GM18520 (cell line): Measurements from ENCODE around the gene PSPC1.
A peak's percentile ranks its signal among the peaks of the same experiment; 100 is the strongest.
"Not testable (repeated sequence)": the region's sequence is repeated elsewhere in the genome, so short reads cannot be mapped to it uniquely, and the experiment has no call there.

ENCODE experiments used
- ATAC-seq: cut with Tn5 transposase; IDR thresholded peaks from one replicate; pipeline ENCODE4 v1.9.1; 2021; ENCODE audit not compliant: unreplicated experiment

Gene PSPC1

DNA sequence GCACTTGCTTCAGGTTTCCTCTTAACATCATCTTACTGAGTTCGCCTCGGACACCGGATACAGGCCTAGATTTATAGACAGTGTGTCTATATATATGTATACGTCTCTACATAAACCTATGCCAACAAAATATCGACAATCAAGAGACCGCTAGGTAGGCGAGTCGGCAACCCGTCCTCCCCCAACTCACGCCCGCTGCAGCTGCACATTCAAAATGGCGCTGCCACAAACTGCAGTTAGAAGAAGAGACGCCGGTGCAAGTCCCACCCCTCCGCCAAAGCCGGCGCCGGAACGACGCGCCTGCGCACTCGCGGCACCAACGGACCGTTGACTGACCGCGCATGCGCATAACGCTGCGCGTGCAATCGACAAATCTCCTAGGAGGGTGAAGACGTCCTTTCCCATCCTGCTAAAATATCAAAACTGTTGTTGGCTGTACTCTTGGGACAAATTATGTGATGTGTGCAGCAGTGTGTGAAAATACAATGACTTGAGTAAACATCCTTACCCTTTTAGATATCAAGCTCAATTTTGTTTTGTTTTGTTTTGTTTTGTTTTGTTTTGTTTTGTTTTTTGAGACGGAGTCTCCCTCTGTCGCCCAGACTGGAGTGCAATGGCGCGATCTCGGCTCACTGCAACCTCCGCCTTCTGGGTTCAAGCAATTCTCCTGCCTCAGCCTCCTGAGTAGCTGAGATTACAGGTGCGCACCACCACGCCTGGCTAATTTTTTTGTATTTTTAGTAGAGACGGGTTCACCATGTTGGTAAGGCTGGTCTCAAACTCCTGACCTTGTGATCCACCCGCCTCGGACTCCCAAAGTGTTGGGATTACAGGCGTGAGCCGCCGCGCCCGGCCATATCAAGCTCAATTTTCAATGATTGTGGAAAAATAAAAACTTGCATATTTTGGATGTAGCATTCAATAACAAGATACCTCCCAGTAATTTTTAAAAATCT is at the start of gene PSPC1:
Gene PSPC1 (minus strand): TSS at position 219 of the 956 bp plus-strand sequence. CDS start 188 bp downstream, at position 31.
- ATAC-seq, result peak; percentile 77

- no peak for ATAC-seq
Measured at GRCh38 chr13:19822673-19823072, 39.9 kb upstream of the PSPC1 start.

GRCh38 chr13:19818223-19818842 is 35.6 kb upstream of the PSPC1 start:
- no peak for ATAC-seq

DNA sequence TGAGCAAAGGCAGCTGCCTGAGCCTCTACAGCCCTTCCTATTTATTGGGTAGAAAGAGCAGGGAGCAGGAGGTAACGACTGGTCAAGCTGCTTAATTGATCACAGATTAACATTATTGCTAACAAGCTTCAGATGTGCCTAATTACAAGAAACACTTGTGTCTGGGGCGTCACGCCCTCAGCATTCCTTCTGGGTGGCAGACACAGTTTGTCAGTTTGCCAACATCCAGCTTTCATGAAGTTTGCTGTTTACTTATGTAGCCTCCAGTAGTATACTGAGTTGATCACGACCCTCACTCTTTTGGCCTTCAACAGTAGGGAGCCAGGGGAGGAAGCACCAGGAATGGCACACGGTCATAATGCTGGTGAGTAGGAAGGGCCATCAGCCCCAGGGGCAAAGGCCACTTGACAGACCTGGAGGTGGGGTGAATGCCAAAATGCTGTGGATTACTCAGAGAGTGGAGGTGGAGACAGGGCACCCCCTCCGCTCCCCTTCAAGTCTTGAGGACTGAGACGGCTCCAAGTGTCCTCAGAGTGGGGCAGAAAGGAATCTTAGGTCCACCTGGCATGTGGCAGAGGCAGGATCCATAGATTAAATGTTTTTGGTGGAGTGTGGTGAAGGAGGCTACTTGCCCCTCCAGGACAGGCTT is 34.9 kb upstream of the PSPC1 start:
- ATAC-seq, result no peak

- ATAC-seq, result no peak
Measured at GRCh38 chr13:19817106-19817505, 34.4 kb upstream of the PSPC1 start.

DNA sequence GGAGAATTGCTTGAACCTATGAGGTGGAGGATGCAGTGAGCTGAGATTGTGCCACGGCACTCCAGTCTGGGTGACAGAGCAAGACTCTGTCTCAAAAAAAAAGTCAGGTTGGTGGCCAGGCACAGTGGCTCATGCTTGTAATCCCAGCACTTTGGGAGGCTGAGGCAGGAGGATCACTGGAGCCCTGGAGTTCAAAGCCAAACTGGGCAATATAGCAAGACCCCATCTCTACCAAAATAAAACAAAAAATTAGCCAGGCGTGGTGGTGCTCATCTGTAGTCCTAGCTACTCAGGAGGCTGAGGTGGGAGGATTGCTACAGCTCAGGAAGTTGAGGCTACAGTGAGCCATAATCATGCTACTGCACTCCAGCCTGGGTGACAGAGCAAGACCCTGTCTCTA is 33.1 kb upstream of the PSPC1 start:
- not testable (repeated sequence) for ATAC-seq

DNA sequence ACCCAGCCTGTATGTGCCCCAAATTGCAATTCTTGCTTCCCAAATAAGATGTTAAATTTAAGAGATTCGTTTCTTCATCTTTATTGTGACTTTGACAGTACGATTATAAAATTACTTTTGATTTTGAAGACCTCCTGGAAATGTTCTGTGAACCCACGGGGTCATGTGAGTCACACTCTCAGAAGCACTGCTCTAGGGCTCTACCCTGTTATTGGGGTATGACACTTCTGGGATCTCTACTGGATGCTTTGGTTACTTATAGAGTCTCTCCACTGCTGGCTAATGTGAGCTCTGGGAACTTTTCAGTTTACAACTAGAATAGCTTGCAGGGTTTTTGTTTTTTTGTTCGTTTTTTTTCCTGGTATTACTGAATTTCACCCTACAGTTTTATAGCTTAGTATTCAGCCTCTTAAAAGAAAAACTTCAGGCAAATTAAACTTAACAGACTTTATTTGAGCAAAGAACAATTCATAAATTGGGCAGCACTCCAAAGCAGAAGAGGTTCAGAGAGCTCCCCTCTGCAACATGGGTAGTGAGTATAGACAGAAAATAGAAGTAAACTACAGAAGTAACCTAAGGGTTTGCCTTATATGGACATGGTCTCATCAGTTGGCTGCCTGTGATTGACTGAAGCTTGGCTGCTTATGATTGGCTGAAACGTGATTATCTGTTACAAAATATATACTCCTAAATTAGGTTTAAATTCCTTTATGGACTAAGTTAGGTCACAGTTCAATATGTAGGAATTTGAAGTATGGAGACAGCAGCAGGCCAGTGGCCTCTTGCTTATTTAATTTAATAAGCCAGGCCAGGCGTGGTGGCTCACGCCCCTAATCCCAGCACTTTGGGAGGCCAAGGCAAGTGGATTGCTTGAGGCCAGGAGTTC is 28.5 kb upstream of the PSPC1 start:
- ATAC-seq, result no peak

GRCh38 chr13:19810151-19810550 is 27.4 kb upstream of the PSPC1 start:
- ATAC-seq, result no peak

DNA sequence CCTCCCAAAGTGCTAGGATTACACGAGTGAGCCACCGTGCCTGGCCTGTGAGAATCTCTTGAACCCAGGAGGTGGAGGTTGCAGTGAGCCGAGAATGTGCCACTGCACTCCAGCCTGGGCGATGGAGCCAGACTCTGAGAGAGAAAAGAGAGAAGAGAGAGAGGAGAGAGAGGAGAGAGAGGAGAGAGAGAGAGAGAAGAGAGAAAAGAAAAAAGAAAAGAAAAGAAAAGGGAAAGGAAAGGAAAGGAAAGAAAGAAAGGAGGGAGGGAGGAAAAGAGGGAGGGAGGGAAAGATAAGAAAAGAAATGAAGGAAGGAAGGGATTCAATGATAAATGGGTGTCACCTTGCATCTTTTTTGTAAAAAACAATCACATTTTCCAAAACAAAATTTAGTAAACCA is 23.0 kb upstream of the PSPC1 start:
- ATAC-seq, result no peak

DNA sequence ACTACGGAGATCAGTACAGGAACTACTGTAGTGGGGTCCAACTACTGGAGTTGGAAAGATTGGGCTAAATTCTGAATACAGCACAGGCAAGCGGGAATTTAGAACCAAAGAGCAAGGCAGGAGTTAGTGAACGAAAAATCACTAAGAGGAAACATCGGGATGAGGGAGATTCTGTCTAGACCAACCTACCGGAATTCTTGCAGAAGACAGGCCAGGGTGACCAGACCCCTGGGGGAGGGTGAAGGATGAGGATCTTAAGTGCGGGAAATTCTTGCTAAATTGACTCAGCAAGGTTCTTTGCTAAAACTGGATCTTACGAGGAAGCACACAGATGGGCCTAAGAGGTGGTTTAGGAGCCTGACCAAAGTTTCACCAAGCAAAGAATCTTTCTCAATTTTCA is 13.2 kb upstream of the PSPC1 start:
- no peak for ATAC-seq

GRCh38 chr13:19794631-19795030 is 11.9 kb upstream of the PSPC1 start:
- no peak for ATAC-seq

- no peak for ATAC-seq
Measured at GRCh38 chr13:19791953-19792537, 9.3 kb upstream of the PSPC1 start.

- peak; percentile 14 for ATAC-seq
Measured at GRCh38 chr13:19782049-19782726, 557 bp downstream of the PSPC1 start.

- ATAC-seq, result no peak
Measured at GRCh38 chr13:19781526-19781925, 1.2 kb downstream of the PSPC1 start.

GRCh38 chr13:19780753-19781418 is 1.9 kb downstream of the PSPC1 start:
- ATAC-seq, result not testable (repeated sequence)

GRCh38 chr13:19772306-19772705 is 10.4 kb downstream of the PSPC1 start:
- no peak for ATAC-seq

DNA sequence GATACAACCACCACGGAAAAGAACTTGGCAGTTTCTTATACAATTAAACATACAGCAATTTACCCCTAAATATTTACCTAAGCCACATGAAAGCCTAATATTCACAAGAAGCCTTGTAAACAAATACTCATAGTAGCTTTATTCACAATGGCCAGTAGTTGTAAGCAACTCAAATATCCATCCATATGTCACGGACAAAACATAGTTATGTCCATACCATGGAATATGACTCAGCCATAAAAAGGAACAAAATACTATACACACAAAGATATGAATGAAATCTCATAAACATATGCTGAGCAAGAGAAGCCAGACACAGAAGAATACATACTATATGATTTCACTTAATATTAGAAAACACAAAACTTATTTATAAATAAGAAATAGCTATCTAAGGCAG is 12.9 kb downstream of the PSPC1 start:
- no peak for ATAC-seq

DNA sequence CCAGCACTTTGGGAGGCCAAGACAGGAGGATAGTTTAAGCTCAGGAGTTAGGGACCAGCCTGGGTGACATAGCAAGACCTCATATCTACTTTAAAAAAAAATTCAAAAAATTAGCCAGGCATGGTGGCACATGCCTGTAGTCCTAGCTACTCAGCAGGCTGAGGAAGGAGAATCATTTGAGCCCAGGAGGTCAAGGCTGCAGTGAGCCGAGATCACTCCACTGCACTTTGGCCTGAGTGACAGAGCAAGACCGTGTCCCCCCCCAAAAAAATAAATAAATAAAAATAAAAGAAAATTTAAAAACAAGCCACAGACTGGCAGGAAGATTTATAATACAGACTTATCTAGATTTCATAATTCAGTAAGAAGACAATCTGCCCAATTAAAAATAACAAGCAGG is 14.8 kb downstream of the PSPC1 start:
- ATAC-seq, result no peak

- ATAC-seq, result no peak
Measured at GRCh38 chr13:19766591-19766990, 16.2 kb downstream of the PSPC1 start.
